Endothelial cell of umbilical vein (primary cell): ENCODE data around the gene TUBB2A.
"Not testable (repeated sequence)": the region's sequence is repeated elsewhere in the genome, so short reads cannot be mapped to it uniquely, and the experiment has no call there.

ENCODE experiments used
- EZH2 ChIP-seq: IDR thresholded peaks from 2 replicates; pipeline ENCODE4 v1.6.1; 2012; ENCODE audit warnings: borderline replicate concordance, low read depth, mild to moderate bottlenecking, moderate library complexity, low read length, inconsistent platforms; ENCODE audit not compliant: severe bottlenecking
- GATA2 ChIP-seq: IDR thresholded peaks from 2 replicates; pipeline ENCODE4 v1.7.0; 2011; ENCODE audit warnings: low read depth, mild to moderate bottlenecking, moderate library complexity, mixed read lengths, low read length; ENCODE audit not compliant: insufficient read length, insufficient read depth
- MYC ChIP-seq: IDR thresholded peaks from one replicate; pipeline ENCODE4 v1.6.1; 2011; ENCODE audit warnings: mild to moderate bottlenecking, low read depth, low read length
- POLR2A ChIP-seq: IDR thresholded peaks from 2 replicates; pipeline ENCODE4 v1.6.1; 2012; ENCODE audit warnings: low read depth, mild to moderate bottlenecking, control low read depth, low read length
- POLR2AphosphoS5 ChIP-seq: IDR thresholded peaks from 2 replicates; pipeline ENCODE4 v1.6.1; 2012; ENCODE audit warnings: low read depth, mild to moderate bottlenecking, control low read depth, low read length, moderate library complexity; ENCODE audit not compliant: insufficient read depth
- TF ChIP-seq, protein P1 (sequence below), 2 donors: IDR thresholded peaks; 1 replicate in 1 of 2; 2 replicates in 1 of 2; pipeline ENCODE4 v1.5.1; 2011; ENCODE audit warnings: low read length in 2 of 2, mild to moderate bottlenecking in 2 of 2, moderate library complexity in 2 of 2, control low read depth in 1 of 2, inconsistent platforms in 1 of 2, low read depth in 1 of 2; ENCODE audit not compliant: insufficient read depth in 1 of 2; ENCODE audit errors: extremely low read depth in 1 of 2
- TF ChIP-seq, protein P2 (sequence below): IDR thresholded peaks from 2 replicates; pipeline ENCODE4 v1.6.1; 2011; ENCODE audit not compliant: insufficient read depth, insufficient read length

DNA sequence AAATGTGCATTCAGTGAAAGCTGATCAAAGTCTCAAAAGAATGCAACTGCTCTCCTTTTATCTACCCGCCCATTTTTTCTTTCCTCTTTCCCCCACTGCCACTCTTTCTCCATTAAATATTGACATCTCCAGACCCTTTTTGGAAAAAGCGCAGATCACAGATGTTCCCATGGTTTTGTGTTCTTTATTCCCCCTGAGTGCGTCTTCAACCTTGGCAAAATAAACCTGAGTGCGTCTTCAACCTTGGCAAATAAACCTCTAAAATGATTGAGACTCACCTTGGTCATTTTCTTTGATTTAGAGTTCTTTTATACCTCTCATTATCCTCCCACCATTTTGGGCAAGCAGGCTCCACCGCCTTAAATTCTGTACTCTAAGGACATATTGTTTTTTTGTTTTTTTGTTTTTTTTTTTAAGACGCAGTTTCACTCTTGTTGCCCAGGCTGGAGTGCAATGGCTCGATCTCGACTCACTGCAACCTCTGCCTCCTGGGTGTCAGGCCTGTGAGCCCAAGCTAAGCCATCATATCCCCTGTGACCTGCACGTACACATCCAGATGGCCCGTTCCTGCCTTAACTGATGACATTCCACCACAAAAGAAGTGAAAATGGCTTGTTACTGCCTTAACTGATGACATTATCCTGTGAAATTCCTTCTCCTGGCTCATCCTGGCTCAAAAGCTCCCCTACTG is 9.3 kb upstream of the TUBB2A start:
- TF ChIP-seq POLR2AphosphoS5, MYC, POLR2A, EZH2, GATA2: not testable (repeated sequence)
- TF ChIP-seq, protein P1, sequence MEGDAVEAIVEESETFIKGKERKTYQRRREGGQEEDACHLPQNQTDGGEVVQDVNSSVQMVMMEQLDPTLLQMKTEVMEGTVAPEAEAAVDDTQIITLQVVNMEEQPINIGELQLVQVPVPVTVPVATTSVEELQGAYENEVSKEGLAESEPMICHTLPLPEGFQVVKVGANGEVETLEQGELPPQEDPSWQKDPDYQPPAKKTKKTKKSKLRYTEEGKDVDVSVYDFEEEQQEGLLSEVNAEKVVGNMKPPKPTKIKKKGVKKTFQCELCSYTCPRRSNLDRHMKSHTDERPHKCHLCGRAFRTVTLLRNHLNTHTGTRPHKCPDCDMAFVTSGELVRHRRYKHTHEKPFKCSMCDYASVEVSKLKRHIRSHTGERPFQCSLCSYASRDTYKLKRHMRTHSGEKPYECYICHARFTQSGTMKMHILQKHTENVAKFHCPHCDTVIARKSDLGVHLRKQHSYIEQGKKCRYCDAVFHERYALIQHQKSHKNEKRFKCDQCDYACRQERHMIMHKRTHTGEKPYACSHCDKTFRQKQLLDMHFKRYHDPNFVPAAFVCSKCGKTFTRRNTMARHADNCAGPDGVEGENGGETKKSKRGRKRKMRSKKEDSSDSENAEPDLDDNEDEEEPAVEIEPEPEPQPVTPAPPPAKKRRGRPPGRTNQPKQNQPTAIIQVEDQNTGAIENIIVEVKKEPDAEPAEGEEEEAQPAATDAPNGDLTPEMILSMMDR (IDR thresholded peaks at IDR 0.05; ENCODE audit: extremely low read depth in 1 of 2, insufficient read depth in 1 of 2, low read depth in 1 of 2, low read length in 2 of 2), result not testable (repeated sequence)
- TF ChIP-seq, protein P2, sequence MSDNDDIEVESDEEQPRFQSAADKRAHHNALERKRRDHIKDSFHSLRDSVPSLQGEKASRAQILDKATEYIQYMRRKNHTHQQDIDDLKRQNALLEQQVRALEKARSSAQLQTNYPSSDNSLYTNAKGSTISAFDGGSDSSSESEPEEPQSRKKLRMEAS, result not testable (repeated sequence)
